CD4-positive, CD25-positive, alpha-beta regulatory T cell (primary cell): ENCODE results near the gene ELMOD1. TPM values are rescaled to one million over a fixed set of nuclear protein-coding genes. Genes with fewer than 3 reads are reported as not detected.

ENCODE experiments used
- ATAC-seq, 2 donors: fragments of 150-1000 bp; cut with Tn5 transposase; one replicate each; pipeline ENCODE4 v1.10.0; 2021; ENCODE audit warnings: low read depth in 2 of 2, moderate number of reproducible peaks in 2 of 2, moderate library complexity in 1 of 2
- DNase-seq, 3 donors: peaks; one replicate each; pipeline versions ENCODE4 v3.0.0 to v3.0.0-alpha.2; 2012 to 2022; ENCODE audit warnings: mixed read lengths in 1 of 3
- H3K27ac ChIP-seq: one replicate; pipeline ENCODE4 v1.7.0; 2013; ENCODE audit warnings: mild to moderate bottlenecking, low read length; ENCODE audit not compliant: insufficient read depth, poor library complexity, severe bottlenecking
- H3K27me3 ChIP-seq: one replicate; pipeline ENCODE4 v1.7.0; 2013; ENCODE audit warnings: low read length; ENCODE audit not compliant: control insufficient read depth, insufficient read depth
- H3K36me3 ChIP-seq: one replicate; pipeline ENCODE4 v1.7.0; 2013; ENCODE audit warnings: mild to moderate bottlenecking, low read length, moderate library complexity; ENCODE audit not compliant: control insufficient read depth, insufficient read depth
- H3K4me1 ChIP-seq: 2 replicates; pipeline ENCODE4 v1.7.0; 2013; ENCODE audit warnings: mild to moderate bottlenecking, low read length; ENCODE audit not compliant: insufficient read depth, control insufficient read depth, poor library complexity, severe bottlenecking
- H3K4me3 ChIP-seq: one replicate; pipeline ENCODE4 v1.7.0; 2013; ENCODE audit warnings: low read depth, mild to moderate bottlenecking, low read length, moderate library complexity
- H3K9me3 ChIP-seq, 2 experiments: 1 replicate in 1 of 2; 2 replicates in 1 of 2; pipeline ENCODE4 v1.7.0; 2013; ENCODE audit warnings: low read length in 2 of 2, mild to moderate bottlenecking in 1 of 2, moderate library complexity in 1 of 2; ENCODE audit not compliant: control insufficient read depth in 2 of 2
- H3K27ac Mint-ChIP-seq, 3 donors: one replicate each; pipeline ENCODE4 v1.8.0; 2020 to 2022; ENCODE audit warnings: mild to moderate bottlenecking in 3 of 3, mixed read lengths in 3 of 3, moderate library complexity in 2 of 3
- H3K27me3 Mint-ChIP-seq: one replicate; pipeline ENCODE4 v1.8.0; 2022; ENCODE audit warnings: mild to moderate bottlenecking, mixed read lengths
- H3K36me3 Mint-ChIP-seq: one replicate; pipeline ENCODE4 v1.8.0; 2020; ENCODE audit warnings: mixed read lengths
- H3K4me1 Mint-ChIP-seq, 4 donors: one replicate each; pipeline ENCODE4 v1.8.0; 2020 to 2022; ENCODE audit warnings: mixed read lengths in 4 of 4, mild to moderate bottlenecking in 1 of 4
- H3K4me3 Mint-ChIP-seq, 4 donors: one replicate each; pipeline ENCODE4 v1.8.0; 2020 to 2022; ENCODE audit warnings: mild to moderate bottlenecking in 4 of 4, mixed read lengths in 4 of 4, moderate library complexity in 3 of 4
- H3K9me3 Mint-ChIP-seq, 7 donors: one replicate each; pipeline ENCODE4 v1.8.0; 2020 to 2022; ENCODE audit warnings: mixed read lengths in 7 of 7, mild to moderate bottlenecking in 3 of 7, moderate library complexity in 2 of 7
- polyA plus RNA-seq, 4 donors: library from polyadenylated mRNA; unstranded; fragments of 300-500 nt; fragmentation: Illumina TruSeq; gene quantifications; one replicate each; pipeline ENCODE4 v1.2.3, GENCODE V29; 2021
- total RNA-seq: library from RNA; stranded (reverse); gene quantifications from one replicate; pipeline ENCODE4 v1.2.3, GENCODE V29; 2022

ELMOD1 gene
- total and polyA plus RNA-seq, 5 donors from 2014 or later, result not detected

DNA sequence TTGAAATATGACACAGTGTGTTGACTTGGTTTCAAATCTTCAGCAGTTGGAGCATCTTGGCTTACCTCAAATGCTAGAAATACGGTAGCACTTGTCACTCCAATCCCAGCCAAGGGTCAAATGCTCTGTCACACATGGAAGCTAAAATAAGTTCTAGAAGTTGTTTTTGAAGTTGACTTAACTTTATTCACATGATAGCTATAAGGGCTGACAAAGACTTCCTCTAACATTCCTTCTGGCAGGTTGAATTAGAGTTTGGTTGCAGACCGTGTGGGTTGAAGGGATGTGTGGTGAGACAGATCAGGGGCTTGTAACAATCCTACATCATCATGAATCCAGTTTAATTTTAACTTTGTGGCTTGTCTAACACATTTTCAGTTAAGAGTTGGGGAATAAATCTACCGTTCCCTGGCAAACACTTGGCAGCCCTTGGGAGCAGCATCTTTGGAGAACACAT is 116.3 kb downstream of the ELMOD1 start:
- Histone ChIP-seq H3K4me1 (no peaks in the 10 kb centered on the region), H3K36me3 (no peaks in the 10 kb centered on the region), H3K4me3 (no peak overlapping the region), H3K27me3 (peaks cover 9% of the 10 kb centered on the region), H3K27ac (no peak overlapping the region), H3K9me3 (no peaks in the 10 kb centered on the region)
- ATAC-seq (no peak), DNase-seq (no peak)
- Mint-ChIP-seq H3K9me3 (peaks cover 0 to under 1% (median 0%) of the 10 kb centered on the region in 7 donors), H3K4me1 (no peaks in the 10 kb centered on the region), H3K27me3 (peaks cover 21% of the 10 kb centered on the region), H3K36me3 (no peaks in the 10 kb centered on the region), H3K27ac (no peak overlapping the region), H3K4me3 (no peak overlapping the region)

DNA sequence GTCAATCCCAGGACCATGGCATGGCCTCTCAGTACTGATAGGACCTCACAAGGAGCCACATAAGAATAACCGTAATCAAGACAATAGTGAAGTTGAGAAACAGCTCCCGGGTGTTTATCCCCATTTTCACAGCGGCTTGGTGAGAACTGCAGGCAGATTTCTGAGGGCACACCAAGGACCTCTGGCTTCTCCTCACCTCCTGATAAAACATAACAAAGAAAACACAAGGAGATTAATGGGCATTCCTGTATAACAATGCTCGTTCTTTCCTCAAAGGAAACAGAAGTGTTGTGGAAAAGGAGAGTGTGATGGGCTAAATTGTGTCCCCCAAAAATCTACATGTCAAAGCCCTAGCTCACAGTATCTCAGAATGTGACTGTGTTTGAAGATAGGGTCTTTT is 116.9 kb downstream of the ELMOD1 start:
- Mint-ChIP-seq H3K4me1 (no peaks in the 10 kb centered on the region), H3K9me3 (peaks cover 0 to 1% (median 0%) of the 10 kb centered on the region in 7 donors), H3K27me3 (peaks cover 20% of the 10 kb centered on the region), H3K4me3 (no peak overlapping the region), H3K27ac (no peak overlapping the region), H3K36me3 (no peaks in the 10 kb centered on the region)
- ATAC-seq, result no peak
- Histone ChIP-seq H3K27ac (no peak overlapping the region), H3K4me1 (no peaks in the 10 kb centered on the region), H3K36me3 (no peaks in the 10 kb centered on the region), H3K9me3 (no peaks in the 10 kb centered on the region), H3K27me3 (peaks cover 9% of the 10 kb centered on the region), H3K4me3 (no peak overlapping the region)
- no peak for DNase-seq

DNA sequence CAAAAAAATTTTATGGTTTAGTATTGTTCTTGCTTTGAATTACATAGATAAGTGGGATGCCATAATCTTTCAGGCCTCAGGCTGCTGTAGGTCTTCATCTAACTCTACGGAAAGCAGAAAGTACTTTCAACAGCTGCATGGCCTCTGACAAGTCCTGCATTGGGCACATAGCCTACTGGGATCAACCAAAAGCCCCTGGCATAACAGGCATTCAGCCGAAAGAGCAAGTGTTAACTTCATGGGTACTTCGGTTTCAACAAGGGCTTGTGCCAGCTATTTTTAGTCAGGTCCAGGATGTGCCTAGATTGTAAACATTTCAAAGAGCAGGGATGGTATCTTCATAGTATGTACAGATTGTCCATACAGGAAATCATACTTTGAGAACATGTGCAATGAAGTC is 117.8 kb downstream of the ELMOD1 start:
- Mint-ChIP-seq H3K4me1 (no peaks in the 10 kb centered on the region), H3K4me3 (no peak overlapping the region), H3K27ac (no peak overlapping the region), H3K9me3 (peaks cover 0 to 1% (median 0%) of the 10 kb centered on the region in 7 donors), H3K36me3 (no peaks in the 10 kb centered on the region), H3K27me3 (peaks cover 20% of the 10 kb centered on the region)
- no peaks in the 10 kb centered on the region for H3K4me1 ChIP-seq
- ATAC-seq (no peak), DNase-seq (no peak)
- no peaks in the 10 kb centered on the region for H3K9me3 ChIP-seq
- peaks cover 9% of the 10 kb centered on the region for H3K27me3 ChIP-seq
- no peaks in the 10 kb centered on the region for H3K36me3 ChIP-seq
- H3K27ac ChIP-seq, result no peak overlapping the region
- no peak overlapping the region for H3K4me3 ChIP-seq

GRCh38 chr11:107710301-107710700 is 119.4 kb downstream of the ELMOD1 start:
- Mint-ChIP-seq H3K27me3 (peaks cover 20% of the 10 kb centered on the region), H3K4me1 (no peaks in the 10 kb centered on the region), H3K27ac (no peak overlapping the region), H3K36me3 (no peaks in the 10 kb centered on the region), H3K9me3 (peaks cover 0 to 1% (median 0%) of the 10 kb centered on the region in 7 donors), H3K4me3 (no peak overlapping the region)
- H3K9me3 ChIP-seq, result no peaks in the 10 kb centered on the region
- H3K4me3 ChIP-seq, result no peak overlapping the region
- no peaks in the 10 kb centered on the region for H3K36me3 ChIP-seq
- peaks cover 9% of the 10 kb centered on the region for H3K27me3 ChIP-seq
- no peak overlapping the region for H3K27ac ChIP-seq
- ATAC-seq (no peak), DNase-seq (no peak)
- no peaks in the 10 kb centered on the region for H3K4me1 ChIP-seq

GRCh38 chr11:107711861-107712755 is 121.2 kb downstream of the ELMOD1 start, which contains the start of gene SLN:
Gene SLN, minus strand, starts transcription at chr11:107712056.
- Histone ChIP-seq H3K4me3 (no peak within 1 kb of the TSS), H3K4me1 (no peaks in the 10 kb centered on the region), H3K36me3 (no peaks in the 10 kb centered on the region), H3K27ac (no peak within 1 kb of the TSS), H3K27me3 (peaks cover 12% of the 10 kb centered on the region), H3K9me3 (no peaks in the 10 kb centered on the region)
- DNase-seq (no peak), ATAC-seq (no peak)
- Mint-ChIP-seq H3K27me3 (peaks cover 26% of the 10 kb centered on the region), H3K9me3 (peaks cover 0 to 4% (median 0%) of the 10 kb centered on the region in 7 donors), H3K27ac (no peak within 1 kb of the TSS), H3K4me3 (no peak within 1 kb of the TSS), H3K4me1 (no peaks in the 10 kb centered on the region), H3K36me3 (no peaks in the 10 kb centered on the region)

DNA sequence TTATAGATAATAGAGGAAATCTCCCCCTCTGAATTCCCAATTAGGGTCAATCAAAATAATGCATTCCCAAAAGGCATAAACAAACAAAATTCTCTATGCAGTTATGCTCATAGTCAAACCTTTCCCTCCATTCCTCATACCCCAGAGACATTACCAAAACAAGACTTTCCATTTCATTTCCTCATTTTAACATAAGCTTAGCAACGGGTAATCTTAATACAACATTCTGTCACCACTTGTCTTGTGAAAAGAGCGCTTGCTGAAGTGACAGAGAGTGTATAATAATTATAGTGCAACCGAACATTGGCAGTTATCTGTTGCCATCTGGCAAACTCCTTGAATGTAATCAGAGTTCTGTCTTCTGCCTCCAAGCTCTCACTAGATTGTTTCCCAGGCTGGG is 122.1 kb downstream of the ELMOD1 start:
- Histone ChIP-seq H3K9me3 (no peaks in the 10 kb centered on the region), H3K36me3 (no peaks in the 10 kb centered on the region), H3K27me3 (peaks cover 12% of the 10 kb centered on the region), H3K27ac (no peak overlapping the region), H3K4me1 (no peaks in the 10 kb centered on the region), H3K4me3 (no peak overlapping the region)
- H3K27me3 Mint-ChIP-seq, result peaks cover 19% of the 10 kb centered on the region
- no peak for DNase-seq
- no peak overlapping the region for H3K4me3 Mint-ChIP-seq
- H3K36me3 Mint-ChIP-seq, result no peaks in the 10 kb centered on the region
- no peak overlapping the region for H3K27ac Mint-ChIP-seq
- no peak for ATAC-seq
- H3K9me3 Mint-ChIP-seq, result peaks cover 0 to 4% (median 0%) of the 10 kb centered on the region in 7 donors
- H3K4me1 Mint-ChIP-seq, result no peaks in the 10 kb centered on the region
